ENCODE measurements around the gene PAPLN. TPM values are rescaled to one million over a fixed set of nuclear protein-coding genes. Genes with fewer than 3 reads are reported as not detected.

Gene PAPLN
- total and polyA plus RNA-seq, 2 donors from 2014 or later: 19.1 to 132 TPM

DNA sequence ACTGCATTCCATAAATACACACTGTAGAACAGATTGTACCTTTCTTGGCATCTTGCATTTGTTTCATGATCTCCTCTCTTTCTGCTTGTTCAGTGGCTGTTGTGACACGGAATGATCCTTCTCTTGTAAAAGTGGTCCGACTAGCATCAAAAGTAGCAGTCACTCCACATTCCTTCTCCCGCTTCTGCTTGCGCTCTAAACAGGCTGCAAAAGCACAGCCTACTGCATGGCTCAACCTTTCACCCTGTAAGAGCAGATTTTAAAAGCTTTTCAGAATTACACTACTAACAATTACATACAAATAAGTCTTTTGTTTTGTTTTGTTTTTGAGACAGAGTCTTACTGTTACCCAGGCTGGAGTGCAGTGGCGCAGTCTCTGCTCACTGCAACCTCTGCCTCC lies 49.8 kb downstream of the PAPLN start:
- no peaks in the 10 kb centered on the region for H3K27me3 ChIP-seq (ENCODE audit: control insufficient read depth, insufficient read depth, low read length)
- H3K9ac ChIP-seq (ENCODE audit: low read length in 3 of 3): no peak overlapping the region
- no peaks in the 10 kb centered on the region for H3K9me3 ChIP-seq (ENCODE audit: control insufficient read depth in 2 of 3, insufficient read depth in 1 of 3, low read length in 3 of 3)
- TF ChIP-seq, protein P1, sequence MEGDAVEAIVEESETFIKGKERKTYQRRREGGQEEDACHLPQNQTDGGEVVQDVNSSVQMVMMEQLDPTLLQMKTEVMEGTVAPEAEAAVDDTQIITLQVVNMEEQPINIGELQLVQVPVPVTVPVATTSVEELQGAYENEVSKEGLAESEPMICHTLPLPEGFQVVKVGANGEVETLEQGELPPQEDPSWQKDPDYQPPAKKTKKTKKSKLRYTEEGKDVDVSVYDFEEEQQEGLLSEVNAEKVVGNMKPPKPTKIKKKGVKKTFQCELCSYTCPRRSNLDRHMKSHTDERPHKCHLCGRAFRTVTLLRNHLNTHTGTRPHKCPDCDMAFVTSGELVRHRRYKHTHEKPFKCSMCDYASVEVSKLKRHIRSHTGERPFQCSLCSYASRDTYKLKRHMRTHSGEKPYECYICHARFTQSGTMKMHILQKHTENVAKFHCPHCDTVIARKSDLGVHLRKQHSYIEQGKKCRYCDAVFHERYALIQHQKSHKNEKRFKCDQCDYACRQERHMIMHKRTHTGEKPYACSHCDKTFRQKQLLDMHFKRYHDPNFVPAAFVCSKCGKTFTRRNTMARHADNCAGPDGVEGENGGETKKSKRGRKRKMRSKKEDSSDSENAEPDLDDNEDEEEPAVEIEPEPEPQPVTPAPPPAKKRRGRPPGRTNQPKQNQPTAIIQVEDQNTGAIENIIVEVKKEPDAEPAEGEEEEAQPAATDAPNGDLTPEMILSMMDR (IDR thresholded peaks at IDR 0.05; ENCODE audit: borderline replicate concordance, extremely low read depth, insufficient read depth): no peak
- DNase-seq: no peak
- H3K4me1 ChIP-seq (ENCODE audit: control insufficient read depth in 2 of 3, insufficient read depth in 2 of 3, low read depth in 1 of 3, low read length in 3 of 3): no peaks in the 10 kb centered on the region
- H3K36me3 ChIP-seq (ENCODE audit: control insufficient read depth in 2 of 3, insufficient read depth in 3 of 3, low read length in 3 of 3): peaks cover 0 to 31% (median 19%) of the 10 kb centered on the region in 3 donors
- no peak overlapping the region for H3K27ac ChIP-seq (ENCODE audit: low read depth in 2 of 2, low read length in 2 of 2)
- intact Hi-C loops (cut with DNase I): no loop called here
- H3K4me3 ChIP-seq (ENCODE audit: low read length in 3 of 3): no peak overlapping the region
- FAIRE-seq: no peak

DNA sequence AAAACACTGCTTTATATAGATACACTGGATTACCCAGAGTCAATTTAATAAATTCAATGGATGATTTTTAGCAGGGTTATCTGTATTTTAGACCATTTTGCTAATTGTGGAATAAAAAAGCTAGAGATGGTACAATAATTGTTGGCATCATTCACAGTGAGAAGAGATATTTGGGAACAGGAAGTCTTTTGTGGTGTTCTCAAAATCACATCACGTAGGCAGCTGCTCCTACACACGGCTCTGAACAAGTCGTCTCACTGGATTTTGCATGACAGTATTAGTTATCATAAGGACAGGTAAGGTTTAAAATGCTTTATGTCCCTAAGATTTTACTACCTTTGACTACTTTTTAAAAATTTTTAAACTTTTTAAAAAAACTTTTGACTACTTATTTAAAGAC lies 52.0 kb downstream of the PAPLN start:
- DNase-seq: no peak
- no peak overlapping the region for H3K4me3 ChIP-seq (ENCODE audit: low read length in 3 of 3)
- peaks cover 2 to 29% (median 9%) of the 10 kb centered on the region in 3 donors for H3K36me3 ChIP-seq (ENCODE audit: control insufficient read depth in 2 of 3, insufficient read depth in 3 of 3, low read length in 3 of 3)
- no peak overlapping the region for H3K9ac ChIP-seq (ENCODE audit: low read length in 3 of 3)
- TF ChIP-seq, protein P1 (IDR thresholded peaks at IDR 0.05; ENCODE audit: borderline replicate concordance, extremely low read depth, insufficient read depth): no peak
- H3K9me3 ChIP-seq (ENCODE audit: control insufficient read depth in 2 of 3, insufficient read depth in 1 of 3, low read length in 3 of 3): no peaks in the 10 kb centered on the region
- no peaks in the 10 kb centered on the region for H3K27me3 ChIP-seq (ENCODE audit: control insufficient read depth, insufficient read depth, low read length)
- FAIRE-seq: no peak
- H3K4me1 ChIP-seq (ENCODE audit: control insufficient read depth in 2 of 3, insufficient read depth in 2 of 3, low read depth in 1 of 3, low read length in 3 of 3): no peaks in the 10 kb centered on the region
- H3K27ac ChIP-seq (ENCODE audit: low read depth in 2 of 2, low read length in 2 of 2): no peak overlapping the region
- intact Hi-C loops (cut with DNase I): no loop called here

- no peak for FAIRE-seq
- Histone ChIP-seq H3K27me3 (ENCODE audit: control insufficient read depth, insufficient read depth, low read length) (no peaks in the 10 kb centered on the region), H3K9ac (ENCODE audit: low read length in 3 of 3) (no peak overlapping the region), H3K36me3 (ENCODE audit: control insufficient read depth in 2 of 3, insufficient read depth in 3 of 3, low read length in 3 of 3) (peaks cover 2 to 29% (median 9%) of the 10 kb centered on the region in 3 donors), H3K27ac (ENCODE audit: low read depth in 2 of 2, low read length in 2 of 2) (no peak overlapping the region), H3K4me1 (ENCODE audit: control insufficient read depth in 2 of 3, insufficient read depth in 2 of 3, low read depth in 1 of 3, low read length in 3 of 3) (no peaks in the 10 kb centered on the region), H3K9me3 (ENCODE audit: control insufficient read depth in 2 of 3, insufficient read depth in 1 of 3, low read length in 3 of 3) (no peaks in the 10 kb centered on the region), H3K4me3 (ENCODE audit: low read length in 3 of 3) (no peak overlapping the region)
- TF ChIP-seq, protein P1 (IDR thresholded peaks at IDR 0.05; ENCODE audit: borderline replicate concordance, extremely low read depth, insufficient read depth): no peak
- intact Hi-C loops (cut with DNase I): no loop called here
- no peak for DNase-seq
Observed at GRCh38 chr14:73289729-73290128, 52.4 kb downstream of the PAPLN start.

DNA sequence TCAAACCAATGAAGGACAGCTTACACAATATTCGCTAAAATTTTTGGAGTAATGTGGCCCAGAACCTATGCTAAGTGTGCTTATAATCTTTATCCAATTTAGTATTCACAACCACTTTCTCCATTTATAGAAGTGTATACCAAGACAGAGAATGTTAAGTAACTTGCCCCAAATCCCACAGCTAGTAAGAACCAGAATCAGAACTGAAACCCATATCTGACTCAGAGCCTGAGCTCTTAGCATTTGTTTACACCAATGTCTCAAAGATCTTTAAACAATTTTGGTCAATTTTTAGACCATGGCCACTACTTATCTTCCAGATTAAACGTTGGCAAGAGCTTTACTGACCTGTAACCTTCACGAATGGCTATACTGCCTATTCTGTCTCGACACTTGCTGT lies 53.0 kb downstream of the PAPLN start:
- Histone ChIP-seq H3K4me1 (ENCODE audit: control insufficient read depth in 2 of 3, insufficient read depth in 2 of 3, low read depth in 1 of 3, low read length in 3 of 3) (no peaks in the 10 kb centered on the region), H3K27ac (ENCODE audit: low read depth in 2 of 2, low read length in 2 of 2) (no peak overlapping the region), H3K27me3 (ENCODE audit: control insufficient read depth, insufficient read depth, low read length) (no peaks in the 10 kb centered on the region), H3K4me3 (ENCODE audit: low read length in 3 of 3) (no peak overlapping the region), H3K9me3 (ENCODE audit: control insufficient read depth in 2 of 3, insufficient read depth in 1 of 3, low read length in 3 of 3) (no peaks in the 10 kb centered on the region), H3K9ac (ENCODE audit: low read length in 3 of 3) (no peak overlapping the region), H3K36me3 (ENCODE audit: control insufficient read depth in 2 of 3, insufficient read depth in 3 of 3, low read length in 3 of 3) (peaks cover 2 to 25% (median 5%) of the 10 kb centered on the region in 3 donors)
- DNase-seq (no peak), FAIRE-seq (no peak)
- TF ChIP-seq, protein P1 (IDR thresholded peaks at IDR 0.05; ENCODE audit: borderline replicate concordance, extremely low read depth, insufficient read depth): no peak
- intact Hi-C loops (cut with DNase I): no loop called here

All from kidney (tissue), 14 donors.